Astrocyte of the cerebellum (primary cell): Measurements from ENCODE around the gene RAD23B.

Experiments used
- DNase-seq: peaks from one replicate; pipeline ENCODE4 v3.0.0-alpha.2; 2011; ENCODE audit warnings: low read depth
- H3K4me3 ChIP-seq: 2 replicates; pipeline ENCODE4 v1.5.1; 2011; ENCODE audit warnings: mild to moderate bottlenecking, low read depth, low read length, moderate library complexity
- in situ Hi-C: cut with HindIII; loops from 2 replicates; pipeline ENCODE4 v1.10.0; 2017; ENCODE audit warnings: low sequenced_read_pairs
- TF ChIP-seq, protein P1 (sequence below): IDR thresholded peaks from 2 replicates; pipeline ENCODE4 v1.5.1; 2012; ENCODE audit warnings: low read length, low read depth, moderate library complexity, mild to moderate bottlenecking; ENCODE audit errors: missing control alignments

Gene RAD23B

DNA sequence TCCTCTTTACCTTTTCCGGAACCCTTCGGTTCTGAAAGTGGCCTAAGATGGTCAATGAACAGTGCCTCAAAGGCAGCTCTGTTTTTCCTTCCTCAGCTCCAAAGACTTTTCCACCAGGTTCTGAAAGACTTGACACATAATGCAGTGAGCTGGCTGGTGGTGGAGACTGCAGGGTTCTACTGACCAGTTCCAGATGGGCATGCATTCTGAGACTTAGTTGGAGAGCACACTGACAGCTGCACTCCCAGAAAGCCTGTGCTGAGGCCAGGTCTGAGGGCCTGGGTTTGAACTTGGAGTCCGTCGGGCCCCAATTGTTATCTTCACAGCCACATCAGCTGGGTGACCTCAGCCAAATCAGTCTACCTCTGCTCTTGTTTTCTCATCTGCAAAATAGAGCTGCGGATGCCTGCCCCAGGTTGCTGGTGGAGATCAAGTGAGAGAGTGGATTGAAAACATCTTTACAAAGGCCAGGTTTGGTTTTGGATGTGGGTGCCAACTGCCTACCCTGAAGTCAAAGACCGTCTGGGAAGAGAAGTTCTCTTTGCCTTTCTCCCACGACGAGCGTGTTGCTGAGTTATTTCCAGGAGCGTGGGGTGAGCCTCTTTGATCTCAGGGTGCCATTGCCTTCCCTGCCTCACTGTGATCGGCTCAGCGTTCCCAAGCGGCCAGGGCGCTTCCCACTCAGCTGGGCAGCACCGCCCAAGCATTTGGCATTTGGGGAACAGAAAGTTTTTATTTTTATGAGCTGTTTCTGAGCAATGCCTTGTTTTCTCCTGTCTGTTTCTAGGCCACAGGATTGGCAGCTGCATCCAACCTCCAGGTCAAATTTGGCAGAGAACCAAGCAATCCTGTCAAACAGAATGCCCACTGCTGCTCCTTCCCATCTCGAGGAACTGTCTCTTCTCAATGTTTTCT, 54.9 kb downstream of the RAD23B start:
- H3K4me3 ChIP-seq, result no peak overlapping the region
- no peak for DNase-seq
- TF ChIP-seq, protein P1, sequence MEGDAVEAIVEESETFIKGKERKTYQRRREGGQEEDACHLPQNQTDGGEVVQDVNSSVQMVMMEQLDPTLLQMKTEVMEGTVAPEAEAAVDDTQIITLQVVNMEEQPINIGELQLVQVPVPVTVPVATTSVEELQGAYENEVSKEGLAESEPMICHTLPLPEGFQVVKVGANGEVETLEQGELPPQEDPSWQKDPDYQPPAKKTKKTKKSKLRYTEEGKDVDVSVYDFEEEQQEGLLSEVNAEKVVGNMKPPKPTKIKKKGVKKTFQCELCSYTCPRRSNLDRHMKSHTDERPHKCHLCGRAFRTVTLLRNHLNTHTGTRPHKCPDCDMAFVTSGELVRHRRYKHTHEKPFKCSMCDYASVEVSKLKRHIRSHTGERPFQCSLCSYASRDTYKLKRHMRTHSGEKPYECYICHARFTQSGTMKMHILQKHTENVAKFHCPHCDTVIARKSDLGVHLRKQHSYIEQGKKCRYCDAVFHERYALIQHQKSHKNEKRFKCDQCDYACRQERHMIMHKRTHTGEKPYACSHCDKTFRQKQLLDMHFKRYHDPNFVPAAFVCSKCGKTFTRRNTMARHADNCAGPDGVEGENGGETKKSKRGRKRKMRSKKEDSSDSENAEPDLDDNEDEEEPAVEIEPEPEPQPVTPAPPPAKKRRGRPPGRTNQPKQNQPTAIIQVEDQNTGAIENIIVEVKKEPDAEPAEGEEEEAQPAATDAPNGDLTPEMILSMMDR, result no peak
- in situ Hi-C loops, result no loop called here

DNA sequence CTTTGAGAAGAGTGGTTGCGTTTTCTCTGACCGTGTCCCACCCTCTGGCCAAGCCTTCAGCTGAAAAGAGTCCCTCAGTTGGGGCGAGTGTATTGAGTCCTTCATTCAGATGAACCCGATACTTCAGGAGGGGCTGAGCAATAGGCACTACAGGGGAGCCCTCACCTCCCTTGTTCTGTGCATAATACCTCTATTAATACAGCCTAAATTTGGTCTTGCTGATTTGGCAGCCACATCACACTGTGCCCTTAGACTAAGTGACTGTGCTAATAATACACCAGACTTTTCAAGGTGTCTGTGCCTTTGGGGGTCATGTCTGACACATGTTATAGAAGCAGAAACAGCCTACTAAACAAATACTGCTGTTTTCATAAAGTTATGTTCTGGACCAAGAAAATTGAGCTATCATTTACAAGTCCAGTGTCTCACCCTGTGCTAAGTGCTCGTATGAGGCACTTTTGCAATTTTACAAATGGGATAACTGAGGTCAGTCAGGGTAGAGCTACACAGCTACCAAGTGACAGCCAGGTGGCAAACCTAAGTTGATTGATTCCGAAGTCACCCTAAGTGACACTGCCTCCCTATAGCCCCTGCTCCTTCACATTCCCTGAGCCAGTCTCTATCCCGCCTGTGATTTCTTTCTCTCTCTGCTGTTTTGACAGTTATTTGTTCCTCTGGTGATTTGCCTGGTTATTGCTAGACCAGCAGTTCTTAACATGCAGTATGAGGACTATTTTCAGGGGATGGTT, 56.0 kb downstream of the RAD23B start:
- TF ChIP-seq, protein P1, result no peak
- no peak for DNase-seq
- in situ Hi-C loops, result no loop called here
- H3K4me3 ChIP-seq, result no peak overlapping the region

DNA sequence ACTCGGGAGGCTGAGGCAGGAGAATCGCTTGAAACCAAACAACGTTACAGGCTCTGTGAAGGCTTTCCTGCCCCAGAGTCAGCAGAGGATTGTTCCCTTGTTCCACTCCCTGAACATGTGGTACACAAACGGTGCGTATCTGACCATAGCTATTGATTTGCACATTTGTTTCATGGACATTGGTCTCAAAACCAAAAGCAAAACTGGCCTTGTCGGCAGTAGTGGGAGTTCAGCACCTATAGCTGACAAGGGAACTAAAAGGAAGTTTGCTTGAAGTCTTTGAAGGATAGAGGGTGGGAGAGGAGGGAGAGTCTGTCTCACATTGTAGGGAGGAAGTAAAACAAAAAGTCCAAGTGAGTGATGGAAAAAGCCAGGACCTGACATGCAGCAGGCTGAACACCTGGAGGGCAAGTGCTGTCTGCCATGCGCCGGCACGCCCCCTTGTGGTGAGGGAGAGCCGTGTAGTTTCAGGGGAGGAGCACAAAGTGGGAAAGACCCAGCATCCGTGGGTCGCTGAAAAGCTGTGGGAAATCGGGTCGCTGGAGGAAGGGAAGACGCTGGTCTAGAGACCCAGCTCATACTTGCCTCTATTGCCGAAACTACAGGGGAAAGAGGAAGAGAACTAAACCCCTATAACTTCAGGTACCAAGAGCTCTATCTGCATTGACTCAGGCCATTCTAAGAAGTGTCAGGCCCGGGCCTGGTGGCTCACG, 58.0 kb downstream of the RAD23B start:
- H3K4me3 ChIP-seq, result no peak overlapping the region
- DNase-seq, result peak; percentile 23
- TF ChIP-seq, protein P1, result peak; percentile 87
- in situ Hi-C loops, result loop anchor here (10.0 kb wide), 1 partner anchor 1424 kb away; no protein-coding TSS in a partner anchor

DNA sequence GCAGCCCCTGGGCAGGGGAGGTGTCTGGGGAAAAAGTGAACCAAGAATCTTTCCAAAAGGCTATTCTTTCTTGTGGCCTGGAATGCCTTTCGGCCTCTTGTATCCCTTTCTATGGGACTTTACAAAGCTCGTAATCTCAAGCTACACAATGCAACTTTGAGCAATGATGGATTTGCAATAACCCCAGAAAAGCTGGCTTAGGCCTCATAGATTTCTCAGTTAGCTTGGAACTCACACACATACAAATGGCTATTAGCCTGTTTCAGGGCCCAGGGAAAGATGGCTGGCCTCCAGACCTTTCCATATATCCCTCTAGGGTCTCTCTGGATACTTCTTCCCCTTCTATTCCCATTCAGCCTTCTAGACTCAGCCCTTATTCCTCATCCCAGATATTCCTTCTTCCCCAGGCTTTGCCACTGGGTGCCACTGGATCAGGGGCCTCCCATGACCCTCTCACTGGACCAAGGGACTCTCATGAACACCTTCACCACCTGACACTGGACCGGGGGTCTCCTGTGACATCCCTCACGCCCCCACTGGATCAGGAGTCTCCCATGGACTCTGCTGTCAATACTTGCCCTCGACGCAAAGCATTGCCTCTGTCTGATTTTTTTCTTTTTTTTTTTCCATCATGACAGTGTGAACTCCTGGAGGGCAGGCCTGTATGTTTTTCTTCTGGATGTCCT, 59.5 kb downstream of the RAD23B start:
- in situ Hi-C loops, result loop anchor here (10.0 kb wide), 1 partner anchor 1422 kb away; no protein-coding TSS in a partner anchor
- TF ChIP-seq, protein P1, result no peak
- H3K4me3 ChIP-seq, result no peak overlapping the region
- no peak for DNase-seq

DNA sequence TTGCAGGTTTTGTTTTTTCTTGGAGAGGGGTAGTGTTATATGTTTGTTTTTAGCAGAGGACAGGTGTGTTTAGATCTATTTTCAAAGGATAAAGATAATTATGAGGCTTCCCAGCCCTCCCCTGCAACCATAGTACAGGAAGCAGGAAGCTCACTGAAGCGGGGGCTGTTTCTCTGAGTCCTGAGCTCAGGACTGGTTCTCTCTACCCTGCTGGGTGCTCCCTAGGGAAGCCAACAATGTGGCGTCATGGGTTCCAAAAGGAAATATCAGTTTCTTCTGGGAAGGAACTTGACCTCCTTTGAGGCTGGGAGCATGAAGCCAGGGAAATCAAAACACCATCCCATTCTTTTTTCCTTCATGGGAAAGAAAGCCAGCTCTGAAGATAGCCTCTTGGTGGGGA, 62.2 kb downstream of the RAD23B start:
- in situ Hi-C loops, result loop anchor here (10.0 kb wide), 1 partner anchor 1419 kb away; no protein-coding TSS in a partner anchor
- TF ChIP-seq, protein P1, result no peak
- no peak for DNase-seq
- no peak overlapping the region for H3K4me3 ChIP-seq
